ENCODE results near the gene EP300.

DNA sequence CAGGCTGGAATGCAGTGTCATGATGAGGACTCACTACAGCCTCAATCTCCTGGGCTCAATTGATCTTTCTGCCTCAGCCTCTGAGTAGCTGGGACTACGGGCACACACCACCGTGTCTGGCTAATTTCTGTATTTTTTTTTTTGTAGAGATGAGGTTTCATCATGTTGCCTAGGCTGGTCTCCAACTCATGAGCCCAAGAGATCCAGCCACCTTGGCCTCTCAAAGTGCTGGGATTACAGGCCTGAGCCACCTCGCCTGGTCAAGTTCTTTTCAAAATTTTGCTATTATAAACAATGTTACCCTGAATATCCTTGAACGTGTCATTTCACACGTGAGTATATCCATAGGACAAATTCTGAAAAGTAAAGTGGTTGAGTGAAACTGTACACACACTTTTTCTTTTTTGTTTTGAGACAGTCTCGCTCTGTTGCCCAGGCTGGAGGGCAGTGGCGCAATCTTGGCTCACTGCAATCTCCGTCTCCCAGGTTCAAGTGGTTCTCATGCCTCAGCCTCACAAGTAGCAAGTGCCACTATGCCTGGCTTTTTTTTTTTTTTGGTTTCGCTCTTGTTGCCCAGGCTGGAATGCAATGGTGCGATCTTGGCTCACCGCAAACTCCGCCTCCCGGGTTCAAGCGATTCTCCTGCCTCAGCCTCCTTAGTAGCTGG lies 21.6 kb upstream of the EP300 start:
- TF ChIP-seq CTCF (IDR thresholded peaks at IDR 0.05) (no peak), ZFX (IDR thresholded peaks at IDR 0.05; ENCODE audit: borderline replicate concordance) (no peak)

Data from 22Rv1 (cell line).